Right renal pelvis (tissue), 4 donors: ENCODE data around the gene COX6A2. TPM values are rescaled to one million over a fixed set of nuclear protein-coding genes. Genes with fewer than 3 reads are reported as not detected.

Experiments
- DNase-seq, 4 donors: peaks; one replicate each; pipeline ENCODE4 v3.0.0-alpha.2; 2013; ENCODE audit warnings: low read depth in 4 of 4, low spot score in 3 of 4, missing footprints in 1 of 4
- polyA plus RNA-seq, 4 donors: library from polyadenylated mRNA; unstranded; fragments of 120-200 nt; gene quantifications; one replicate each; pipeline ENCODE4 v1.2.1, GENCODE V29; 2013; ENCODE audit not compliant: insufficient read length in 4 of 4

COX6A2 gene
- polyA plus RNA-seq, 4 donors: 0.66 to 1.6 (median 0.77) TPM

- DNase-seq: no peak
These were observed 48.0 kb downstream of the COX6A2 start for GRCh38 chr16:31380201-31380600.

Other genes with a start within 250 kb of the COX6A2 start
- gene FUS, start 248.2 kb downstream of the COX6A2 start, polyA plus RNA-seq: 100 to 1,000 TPM; 601 to 671 (median 647) TPM
- gene PYCARD, start 225.6 kb downstream of the COX6A2 start, polyA plus RNA-seq: 10 to 100 TPM in 3 of 4 donors, 1 to 10 TPM in 1; 9.1 to 13.4 (median 10.9) TPM
- under 1 TPM; 0.08 to 0.17 (median 0.11) TPM for gene TRIM72, start 214.2 kb downstream of the COX6A2 start, polyA plus RNA-seq
- gene PYDC1, start 211.2 kb downstream of the COX6A2 start, polyA plus RNA-seq: not detected
- gene ITGAM, start 168.4 kb downstream of the COX6A2 start, polyA plus RNA-seq: 1 to 10 TPM; 1.4 to 2.6 (median 1.8) TPM
- gene ITGAX, start 73.2 kb downstream of the COX6A2 start, polyA plus RNA-seq: 1 to 10 TPM in 2 of 4 donors, under 1 TPM in 2; 0.48 to 1.1 (median 0.89) TPM
- gene ITGAD, start 35.0 kb downstream of the COX6A2 start, polyA plus RNA-seq: under 1 TPM; 0.07 to 0.29 (median 0.20) TPM
- gene ZNF843, start 14.4 kb upstream of the COX6A2 start, polyA plus RNA-seq: 1 to 10 TPM; 2.7 to 3.4 (median 3.0) TPM
- gene ARMC5, start 31.1 kb upstream of the COX6A2 start, polyA plus RNA-seq: 10 to 100 TPM; 10.3 to 16.3 (median 11.2) TPM
- 10 to 100 TPM; 43.0 to 49.6 (median 46.4) TPM for gene TGFB1I1, start 43.8 kb upstream of the COX6A2 start, polyA plus RNA-seq
- 10 to 100 TPM; 34.2 to 76.3 (median 46.1) TPM for gene SLC5A2, start 54.8 kb upstream of the COX6A2 start, polyA plus RNA-seq
- 10 to 100 TPM; 71.6 to 95.0 (median 77.0) TPM for gene RUSF1, start 80.0 kb upstream of the COX6A2 start, polyA plus RNA-seq
- gene AHSP, start 99.5 kb upstream of the COX6A2 start, polyA plus RNA-seq: 1 to 10 TPM; 5.9 to 7.6 (median 6.9) TPM